HepG2 (cell line): ENCODE measurements around the gene TACC2. TPM values are rescaled to one million over a fixed set of nuclear protein-coding genes. Genes with fewer than 3 reads are reported as not detected.
A peak's percentile ranks its signal among the peaks of the same experiment; 100 is the strongest.

ENCODE experiments used
- AGO1 ChIP-seq: fragments of 200-400 bp; formaldehyde crosslinking; IDR thresholded peaks from 2 replicates; pipeline ENCODE4 v1.6.1; 2017; ENCODE audit warnings: mild to moderate bottlenecking, low read depth, low read length, moderate library complexity; ENCODE audit not compliant: poor library complexity, severe bottlenecking
- HDAC1 ChIP-seq: sonication (generic); formaldehyde crosslinking; IDR thresholded peaks from 2 replicates; pipeline ENCODE4 v1.5.1; 2020; ENCODE audit warnings: mild to moderate bottlenecking, missing genetic modification reagents
- HNRNPK ChIP-seq: fragments of 200-400 bp; formaldehyde crosslinking; IDR thresholded peaks from 2 replicates; pipeline ENCODE4 v1.6.1; 2018; ENCODE audit warnings: low read length, low read depth, moderate library complexity, mild to moderate bottlenecking; ENCODE audit not compliant: poor library complexity, severe bottlenecking
- KAT7 ChIP-seq: IDR thresholded peaks from 2 replicates; pipeline ENCODE4 v1.6.1; 2018; ENCODE audit warnings: borderline replicate concordance, missing compliant biosample characterization
- KLF6 ChIP-seq: IDR thresholded peaks from 2 replicates; pipeline ENCODE4 v1.8.0; 2016; ENCODE audit warnings: missing biosample characterization, missing genetic modification reagents
- MAZ ChIP-seq, 2 experiments: sonication (generic) in 1 of 2; formaldehyde crosslinking in 1 of 2; IDR thresholded peaks; 2 replicates each; pipeline versions ENCODE4 v1.5.0 to v1.6.1; 2012 to 2020; ENCODE audit warnings: low read depth in 2 of 2, mild to moderate bottlenecking in 2 of 2, borderline replicate concordance in 1 of 2, improper control_type of control experiment in 1 of 2, low read length in 1 of 2, missing genetic modification reagents in 1 of 2, moderate library complexity in 1 of 2
- RARA ChIP-seq: IDR thresholded peaks from 2 replicates; pipeline ENCODE4 v1.6.1; 2016; ENCODE audit warnings: missing genetic modification reagents, missing compliant biosample characterization
- RFXANK ChIP-seq: IDR thresholded peaks from 2 replicates; pipeline ENCODE4 v1.6.1; 2016
- SRY ChIP-seq: sonication (generic); formaldehyde crosslinking; IDR thresholded peaks from 2 replicates; pipeline ENCODE4 v1.8.0; 2022; ENCODE audit warnings: mild to moderate bottlenecking, missing genetic modification reagents
- ZBTB34 ChIP-seq: sonication (generic); formaldehyde crosslinking; IDR thresholded peaks from 2 replicates; pipeline ENCODE4 v1.8.0; 2022; ENCODE audit warnings: mild to moderate bottlenecking, missing genetic modification reagents
- ZFY ChIP-seq: sonication (generic); formaldehyde crosslinking; IDR thresholded peaks from 2 replicates; pipeline ENCODE4 v1.4.0; 2020; ENCODE audit warnings: missing genetic modification reagents
- ZMYM4 ChIP-seq: sonication (generic); formaldehyde crosslinking; IDR thresholded peaks from 2 replicates; pipeline ENCODE4 v1.8.1; 2023; ENCODE audit warnings: mild to moderate bottlenecking, missing genetic modification reagents
- ZNF292 ChIP-seq: sonication (generic); formaldehyde crosslinking; IDR thresholded peaks from 2 replicates; pipeline ENCODE4 v1.8.1; 2022; ENCODE audit warnings: mild to moderate bottlenecking, low read depth, missing genetic modification reagents, borderline replicate concordance
- ZNF441 ChIP-seq: sonication (generic); formaldehyde crosslinking; IDR thresholded peaks from 2 replicates; pipeline ENCODE4 v1.7.0; 2021; ENCODE audit warnings: missing genetic modification reagents, borderline replicate concordance
- ZNF678 ChIP-seq: sonication (generic); formaldehyde crosslinking; IDR thresholded peaks from 2 replicates; pipeline ENCODE4 v1.4.0; 2020; ENCODE audit warnings: mild to moderate bottlenecking, missing genetic modification reagents
- ZNF737 ChIP-seq: sonication (generic); formaldehyde crosslinking; IDR thresholded peaks from 2 replicates; pipeline ENCODE4 v1.5.0; 2020; ENCODE audit warnings: missing genetic modification reagents, mild to moderate bottlenecking, borderline replicate concordance
- ZNF879 ChIP-seq: sonication (generic); formaldehyde crosslinking; IDR thresholded peaks from 2 replicates; pipeline ENCODE4 v1.8.1; 2023; ENCODE audit warnings: missing genetic modification reagents
- ZSCAN20 ChIP-seq: sonication (generic); formaldehyde crosslinking; IDR thresholded peaks from 2 replicates; pipeline ENCODE4 v1.4.0; 2020; ENCODE audit warnings: missing genetic modification reagents, mild to moderate bottlenecking, borderline replicate concordance
- polyA plus RNA-seq, 8 experiments: library from polyadenylated mRNA; depleted of rRNA in 3 of 8; stranded (reverse) in 7 of 8; unstranded in 1 of 8; fragments of >200 nt; fragmentation: Illumina TruSeq in 4 of 8; extraction: Trizol in 4 of 8; gene quantifications; 2 replicates each; pipeline versions ENCODE4 v1.2.1 to v1.2.3, GENCODE V29; 2011 to 2016; ENCODE audit warnings: low read depth in 4 of 8, missing spikeins in 1 of 8, mixed read lengths in 1 of 8; ENCODE audit not compliant: insufficient read depth in 1 of 8
- total RNA-seq, 5 experiments: library from RNA; depleted of rRNA; stranded (reverse); fragments of >200 nt; fragmentation: Illumina TruSeq; extraction: Trizol; gene quantifications; 2 replicates each; pipeline ENCODE4 v1.2.3, GENCODE V29; 2016; ENCODE audit warnings: low read depth in 1 of 5
- TF ChIP-seq, protein P1 (sequence below): sonication (generic); formaldehyde crosslinking; IDR thresholded peaks from 2 replicates; pipeline ENCODE4 v1.4.0; 2020; ENCODE audit warnings: mild to moderate bottlenecking, missing genetic modification reagents
- TF ChIP-seq, protein P2 (sequence below): sonication (generic); formaldehyde crosslinking; IDR thresholded peaks from 2 replicates; pipeline ENCODE4 v1.5.0; 2020; ENCODE audit warnings: mild to moderate bottlenecking, missing genetic modification reagents
- TF ChIP-seq, protein P3 (sequence below): sonication (generic); formaldehyde crosslinking; IDR thresholded peaks from 2 replicates; pipeline ENCODE4 v1.5.0; 2020; ENCODE audit warnings: missing genetic modification reagents
- TF ChIP-seq, protein P4 (sequence below): sonication (generic); formaldehyde crosslinking; IDR thresholded peaks from 2 replicates; pipeline ENCODE4 v1.8.1; 2023; ENCODE audit warnings: mild to moderate bottlenecking, inconsistent platforms, moderate library complexity, missing genetic modification reagents, borderline replicate concordance

TACC2 gene
- total and polyA plus RNA-seq, 2 of the 13 experiments (the other 11 are each of a cell fraction or from before 2014, with no cell fraction given) = 11.8 to 16.0 TPM

- TF ChIP-seq KLF6 (CRISPR knock-in tag) = no peak
- TF ChIP-seq, protein P1, sequence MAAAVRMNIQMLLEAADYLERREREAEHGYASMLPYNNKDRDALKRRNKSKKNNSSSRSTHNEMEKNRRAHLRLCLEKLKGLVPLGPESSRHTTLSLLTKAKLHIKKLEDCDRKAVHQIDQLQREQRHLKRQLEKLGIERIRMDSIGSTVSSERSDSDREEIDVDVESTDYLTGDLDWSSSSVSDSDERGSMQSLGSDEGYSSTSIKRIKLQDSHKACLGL (CRISPR knock-in tag) = peak; percentile 8; the same call in 1 of the 2 replicates
- TF ChIP-seq, protein P2, sequence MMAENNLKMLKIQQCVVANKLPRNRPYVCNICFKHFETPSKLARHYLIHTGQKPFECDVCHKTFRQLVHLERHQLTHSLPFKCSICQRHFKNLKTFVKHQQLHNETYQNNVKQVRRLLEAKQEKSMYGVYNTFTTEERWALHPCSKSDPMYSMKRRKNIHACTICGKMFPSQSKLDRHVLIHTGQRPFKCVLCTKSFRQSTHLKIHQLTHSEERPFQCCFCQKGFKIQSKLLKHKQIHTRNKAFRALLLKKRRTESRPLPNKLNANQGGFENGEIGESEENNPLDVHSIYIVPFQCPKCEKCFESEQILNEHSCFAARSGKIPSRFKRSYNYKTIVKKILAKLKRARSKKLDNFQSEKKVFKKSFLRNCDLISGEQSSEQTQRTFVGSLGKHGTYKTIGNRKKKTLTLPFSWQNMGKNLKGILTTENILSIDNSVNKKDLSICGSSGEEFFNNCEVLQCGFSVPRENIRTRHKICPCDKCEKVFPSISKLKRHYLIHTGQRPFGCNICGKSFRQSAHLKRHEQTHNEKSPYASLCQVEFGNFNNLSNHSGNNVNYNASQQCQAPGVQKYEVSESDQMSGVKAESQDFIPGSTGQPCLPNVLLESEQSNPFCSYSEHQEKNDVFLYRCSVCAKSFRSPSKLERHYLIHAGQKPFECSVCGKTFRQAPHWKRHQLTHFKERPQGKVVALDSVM (CRISPR knock-in tag) = peak; percentile 23; the same call in 1 of the 2 replicates
- TF ChIP-seq ZNF737 = no peak
- 0 out of 2 replicates have a peak, but pooled peaks have one; percentile 26 for TF ChIP-seq ZMYM4 (CRISPR knock-in tag)
- peak; percentile 1; the same call in 1 of the 2 replicates for TF ChIP-seq ZNF678 (CRISPR knock-in tag)
- 0 out of 2 replicates have a peak, but pooled peaks have one; percentile 6 for TF ChIP-seq KAT7
- peak; percentile 71 for TF ChIP-seq HDAC1 (CRISPR knock-in tag)
- TF ChIP-seq AGO1 = peak; percentile 1
- TF ChIP-seq, protein P3, sequence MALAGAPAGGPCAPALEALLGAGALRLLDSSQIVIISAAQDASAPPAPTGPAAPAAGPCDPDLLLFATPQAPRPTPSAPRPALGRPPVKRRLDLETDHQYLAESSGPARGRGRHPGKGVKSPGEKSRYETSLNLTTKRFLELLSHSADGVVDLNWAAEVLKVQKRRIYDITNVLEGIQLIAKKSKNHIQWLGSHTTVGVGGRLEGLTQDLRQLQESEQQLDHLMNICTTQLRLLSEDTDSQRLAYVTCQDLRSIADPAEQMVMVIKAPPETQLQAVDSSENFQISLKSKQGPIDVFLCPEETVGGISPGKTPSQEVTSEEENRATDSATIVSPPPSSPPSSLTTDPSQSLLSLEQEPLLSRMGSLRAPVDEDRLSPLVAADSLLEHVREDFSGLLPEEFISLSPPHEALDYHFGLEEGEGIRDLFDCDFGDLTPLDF = 0 out of 2 replicates have a peak, but pooled peaks have one; percentile 3
- TF ChIP-seq ZNF292 (CRISPR knock-in tag) = peak; percentile 10; the same call in 1 of the 2 replicates
- no peak for TF ChIP-seq ZNF879
- peak; percentile 50; the same call in 1 of the 2 replicates for TF ChIP-seq SRY (CRISPR knock-in tag)
- no peak; the same call in 1 of the 2 replicates for TF ChIP-seq ZNF441
- TF ChIP-seq ZSCAN20 (CRISPR knock-in tag) = peak; percentile 53; the same call in 1 of the 2 replicates
- no peak for TF ChIP-seq ZBTB34 (CRISPR knock-in tag)
- TF ChIP-seq RARA = peak; percentile 54
- TF ChIP-seq, protein P4, sequence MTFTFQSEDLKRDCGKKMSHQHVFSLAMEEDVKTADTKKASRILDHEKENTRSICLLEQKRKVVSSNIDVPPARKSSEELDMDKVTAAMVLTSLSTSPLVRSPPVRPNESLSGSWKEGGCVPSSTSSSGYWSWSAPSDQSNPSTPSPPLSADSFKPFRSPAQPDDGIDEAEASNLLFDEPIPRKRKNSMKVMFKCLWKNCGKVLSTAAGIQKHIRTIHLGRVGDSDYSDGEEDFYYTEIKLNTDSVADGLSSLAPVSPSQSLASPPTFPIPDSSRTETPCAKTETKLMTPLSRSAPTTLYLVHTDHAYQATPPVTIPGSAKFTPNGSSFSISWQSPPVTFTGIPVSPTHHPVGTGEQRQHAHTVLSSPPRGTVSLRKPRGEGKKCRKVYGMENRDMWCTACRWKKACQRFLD (CRISPR knock-in tag) = peak; percentile 6; the same call in 1 of the 2 replicates
- TF ChIP-seq RFXANK (CRISPR knock-in tag) = no peak
- peak; percentile 8 for TF ChIP-seq HNRNPK
- peak; percentile 36; the same call in 1 of the 2 replicates for TF ChIP-seq MAZ (IDR thresholded peaks at IDR 0.05; ENCODE audit: borderline replicate concordance, low read depth, low read length)
- TF ChIP-seq MAZ (CRISPR knock-in tag; IDR thresholded peaks at IDR 0.05; ENCODE audit: low read depth) = peak; percentile 67; the same call in 1 of the 2 replicates
- TF ChIP-seq ZFY = peak; percentile 83
These were observed 123.7 kb downstream of the TACC2 start (continued) for GRCh38 chr10:122112625-122113160.
